Activated T-helper 1 cell treated with Interleukin-2 at 50 U/mL for 16 hours (primary cell): ENCODE data around the gene NCAN.
A peak's percentile ranks its signal among the peaks of the same experiment; 100 is the strongest.
"Not testable (repeated sequence)": the region's sequence is repeated elsewhere in the genome, so short reads cannot be mapped to it uniquely, and the experiment has no call there.

Source experiments
- DNase-seq: peaks from one replicate; pipeline ENCODE4 v3.0.0-alpha.2; 2020; ENCODE audit warnings: low read depth

NCAN gene

GRCh38 chr19:19211499-19212420 lies at the start of gene NCAN:
NCAN (plus strand) TSS chr19:19211958; CDS start chr19:19216954, 4,996 bp downstream.
- no peak for DNase-seq

GRCh38 chr19:19162495-19162894 lies 49.3 kb upstream of the NCAN start:
- no peak for DNase-seq

- DNase-seq = no peak
Observed at GRCh38 chr19:19165396-19165795, 46.4 kb upstream of the NCAN start.

GRCh38 chr19:19167612-19168011 lies 44.1 kb upstream of the NCAN start:
- no peak for DNase-seq

- no peak for DNase-seq
Observed at GRCh38 chr19:19169236-19170052, 42.3 kb upstream of the NCAN start.

GRCh38 chr19:19170053-19170872 lies 41.5 kb upstream of the NCAN start, which contains the start of gene MEF2B:
MEF2B (minus strand) TSS chr19:19170263; CDS start chr19:19150735, 19,528 bp downstream.
- peak; percentile 54 for DNase-seq

- no peak for DNase-seq
Observed at GRCh38 chr19:19170873-19171672, 40.7 kb upstream of the NCAN start.

GRCh38 chr19:19171821-19172532 lies 39.8 kb upstream of the NCAN start:
- DNase-seq = no peak

- not testable (repeated sequence) for DNase-seq
Observed at GRCh38 chr19:19173243-19173642, 38.5 kb upstream of the NCAN start.

- DNase-seq = no peak
Observed at GRCh38 chr19:19176950-19177349, 34.8 kb upstream of the NCAN start.

GRCh38 chr19:19179548-19180441 lies 32.0 kb upstream of the NCAN start:
- no peak for DNase-seq

GRCh38 chr19:19181488-19181998 lies 30.2 kb upstream of the NCAN start:
- DNase-seq = no peak

GRCh38 chr19:19185853-19186740 lies 25.7 kb upstream of the NCAN start:
- peak; percentile 47 for DNase-seq

- DNase-seq = no peak
Observed at GRCh38 chr19:19186742-19187141, 25.0 kb upstream of the NCAN start.

- DNase-seq = no peak
Observed at GRCh38 chr19:19191768-19192077, 20.0 kb upstream of the NCAN start.

GRCh38 chr19:19192078-19192882 lies 19.5 kb upstream of the NCAN start, which contains the start of the genes BORCS8 and RFXANK:
BORCS8 (minus strand) TSS chr19:19192152; CDS start chr19:19192117, 35 bp downstream.
RFXANK (plus strand) TSS chr19:19192258; CDS start chr19:19193947, 1,689 bp downstream.
- peak; percentile 96 for DNase-seq

- no peak for DNase-seq
Observed at GRCh38 chr19:19192910-19193423, 18.8 kb upstream of the NCAN start.
